Psoas muscle (tissue), 8 donors: ENCODE data around the gene EFHC1. TPM values are rescaled to one million over a fixed set of nuclear protein-coding genes. Genes with fewer than 3 reads are reported as not detected.

Source experiments
- ATAC-seq, 4 donors: fragments of 200-7000 bp; cut with Tn5 transposase; one replicate each; pipeline ENCODE4 v1.9.1; 2020; ENCODE audit warnings: moderate library complexity in 3 of 4, mild to moderate bottlenecking in 2 of 4
- DNase-seq, 2 donors: peaks; one replicate each; pipeline ENCODE4 v3.0.0-alpha.2; 2020
- H3K27ac ChIP-seq: fragments of 200-600 bp; one replicate; pipeline ENCODE4 v1.8.0; 2022
- H3K27me3 ChIP-seq, 3 donors: fragments of 200-600 bp in 1 of 3; one replicate each; pipeline versions ENCODE4 v1.6.1 to v1.8.0; 2013 to 2022; ENCODE audit warnings: low read length in 2 of 3, mild to moderate bottlenecking in 2 of 3, moderate library complexity in 1 of 3; ENCODE audit not compliant: insufficient read depth in 3 of 3
- H3K36me3 ChIP-seq, 2 donors: fragments of 200-600 bp in 1 of 2; one replicate each; pipeline versions ENCODE4 v1.6.1 to v1.8.0; 2013 to 2022; ENCODE audit warnings: low read depth in 1 of 2, mild to moderate bottlenecking in 1 of 2, moderate library complexity in 1 of 2; ENCODE audit not compliant: insufficient read depth in 1 of 2
- H3K4me1 ChIP-seq: fragments of 200-600 bp; one replicate; pipeline ENCODE4 v1.8.0; 2022
- H3K4me3 ChIP-seq: fragments of 200-600 bp; one replicate; pipeline ENCODE4 v1.8.0; 2022; ENCODE audit warnings: mild to moderate bottlenecking
- H3K9me3 ChIP-seq: fragments of 200-600 bp; one replicate; pipeline ENCODE4 v1.8.0; 2022
- CTCF ChIP-seq: fragments of 200-600 bp; IDR thresholded peaks from one replicate; pipeline ENCODE4 v1.8.0; 2022; ENCODE audit warnings: antibody characterized with exemption
- whole genome bisulfite sequencing, 3 donors: extraction: QIAGEN DNeasy Blood & Tissue Kit; methylation state at CpG; one replicate each; pipeline versions ENCODE4 v1.1.6 to v1.1.7; 2013; 5-methylcytosine and 5-hydroxymethylcytosine counted together
- intact Hi-C, 2 donors: fragments of 100-400 bp; cut with DNase I; formaldehyde crosslinking; loops; one replicate each; pipeline versions ENCODE4 v1.11.0 to v1.14.2; 2022
- polyA plus RNA-seq, 3 donors: library from polyadenylated mRNA; stranded (reverse); fragments of 200-250 nt; gene quantifications; one replicate each; pipeline ENCODE4 v1.2.3, GENCODE V29; 2013
- total RNA-seq, 4 donors: library from RNA; stranded (reverse); fragmentation: NEBNext Ultra II Directional in 2 of 4; extraction: Animal tissue kit (Norgen Biotek cat#: 25700) in 2 of 4; gene quantifications; one replicate each; pipeline versions ENCODE4 v1.2.1 to v1.2.4, GENCODE V29; 2021 to 2023
- donor health status: healthy with polysubstance abuse.
- donor health status: DM: no; HTN: no; CAD: no; lungs with moderate emphysema.
- donor health status: Bipolar disorder and iron deficiency.
- donor health status: healthy.
- donor health status: DM: yes; HTN: yes; CAD: no.
- donor health status: DM: no; HTN: no; CAD: no.
- donor health status: DM: no; HTN: no; CAD: no.
- donor health status: DM: yes; HTN: yes; CAD: no.

Gene EFHC1
- total and polyA plus RNA-seq, 7 donors: 1.5 to 3.9 (median 2.0) TPM

GRCh38 chr6:52504782-52505136 is 84.6 kb downstream of the EFHC1 start:
- Histone ChIP-seq H3K4me1 (peaks cover 43% of the 10 kb centered on the region), H3K36me3 (peaks cover 0 to 19% of the 10 kb centered on the region in 2 donors)
- WGBS, 3 donors: 35 to 50% (median 38%) methylated on average over 10 of the region's 10 CpGs

GRCh38 chr6:52505726-52506409 is 85.7 kb downstream of the EFHC1 start:
- Histone ChIP-seq H3K4me1 (peaks cover 32% of the 10 kb centered on the region), H3K27me3 (no peaks in the 10 kb centered on the region), H3K9me3 (no peaks in the 10 kb centered on the region), H3K27ac (no peak overlapping the region), H3K36me3 (peaks cover 0 to 19% of the 10 kb centered on the region in 2 donors), H3K4me3 (no peak overlapping the region)
- ATAC-seq (no peak), DNase-seq (no peak)
- 90 to 92% (median 92%) methylated on average over 16 of the region's 16 CpGs for WGBS, 3 donors
- TF ChIP-seq CTCF: no peak
- intact Hi-C loops: loop anchor here in 1 of 2 donors (10.0 kb wide), 1 partner anchor 221 kb away; the partner anchor contains the start of gene MCM3

More at GRCh38 chr6:52504782-52505136, 84.6 kb downstream of the EFHC1 start:
- ATAC-seq (no peak), DNase-seq (no peak)
- TF ChIP-seq CTCF: no peak
- no peaks in the 10 kb centered on the region for H3K9me3 ChIP-seq
- H3K27me3 ChIP-seq: no peaks in the 10 kb centered on the region
- peak overlapping the region; percentile 81 for H3K27ac ChIP-seq
- intact Hi-C loops: loop anchor here (5.0 to 10.0 kb wide), 3 partner anchors 73 to 220 kb away; partner anchors contain the start of genes MCM3 (in 1 of the 2) and TRAM2 (in 1 of the 2)
- H3K4me3 ChIP-seq: no peak overlapping the region

GRCh38 chr6:52506476-52506875 is 86.3 kb downstream of the EFHC1 start:
- H3K27ac ChIP-seq: no peak overlapping the region
- intact Hi-C loops: loop anchor here in 1 of 2 donors (10.0 kb wide), 1 partner anchor 222 kb away; the partner anchor contains the start of gene MCM3
- no peaks in the 10 kb centered on the region for H3K27me3 ChIP-seq
- no peak overlapping the region for H3K4me3 ChIP-seq
- WGBS, 3 donors: 83 to 88% (median 87%) methylated on average over 9 of the region's 9 CpGs
- peaks cover 0 to 19% of the 10 kb centered on the region in 2 donors for H3K36me3 ChIP-seq
- no peak for DNase-seq
- peaks cover 29% of the 10 kb centered on the region for H3K4me1 ChIP-seq
- no peak for ATAC-seq
- no peak for TF ChIP-seq CTCF
- H3K9me3 ChIP-seq: no peaks in the 10 kb centered on the region

GRCh38 chr6:52507557-52508260 is 87.6 kb downstream of the EFHC1 start:
- intact Hi-C loops: loop anchor here in 1 of 2 donors (10.0 kb wide), 1 partner anchor 223 kb away; the partner anchor contains the start of gene MCM3
- H3K27ac ChIP-seq: no peak overlapping the region
- WGBS, 3 donors: 90 to 95% (median 92%) methylated on average over 3 of the region's 3 CpGs
- ATAC-seq (no peak), DNase-seq (no peak)
- H3K9me3 ChIP-seq: no peaks in the 10 kb centered on the region
- no peak overlapping the region for H3K4me3 ChIP-seq
- peaks cover 0 to 19% of the 10 kb centered on the region in 2 donors for H3K36me3 ChIP-seq
- TF ChIP-seq CTCF: no peak
- H3K27me3 ChIP-seq: no peaks in the 10 kb centered on the region
- peaks cover 34% of the 10 kb centered on the region for H3K4me1 ChIP-seq
